ENCODE data around the gene FAM193A.

DNA sequence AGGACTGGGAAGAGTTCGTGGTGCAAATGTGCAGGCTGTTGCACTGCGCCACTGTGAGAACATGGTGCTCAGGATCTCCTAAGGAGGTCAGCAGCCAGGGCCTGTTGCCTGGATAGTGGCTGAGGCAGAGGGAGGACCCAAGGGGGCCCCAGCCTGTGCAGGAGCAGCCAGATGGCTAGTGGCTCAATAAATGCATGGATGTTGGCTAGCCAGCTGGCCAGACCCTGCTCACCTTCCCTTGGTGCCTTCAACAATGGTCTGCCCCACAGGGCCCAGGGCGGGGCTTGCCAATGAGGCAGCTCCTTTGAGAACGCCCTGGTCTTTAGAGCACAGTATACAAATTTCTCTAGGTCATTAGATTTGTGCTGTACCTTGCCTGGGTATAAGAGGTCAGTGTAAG, 152.2 kb downstream of the FAM193A start:
- TF ChIP-seq SNAI2 (CRISPR knock-in tag; IDR thresholded peaks at IDR 0.05) (no peak), TCF4 (CRISPR knock-in tag; IDR thresholded peaks at IDR 0.05; ENCODE audit: borderline replicate concordance) (no peak), ZFP30 (CRISPR knock-in tag; IDR thresholded peaks at IDR 0.05) (no peak), GLIS3 (CRISPR knock-in tag; IDR thresholded peaks at IDR 0.05) (no peak), TSHZ2 (CRISPR knock-in tag; IDR thresholded peaks at IDR 0.05) (no peak), TOX (CRISPR knock-in tag; IDR thresholded peaks at IDR 0.05; ENCODE audit: borderline replicate concordance) (no peak), RARB (CRISPR knock-in tag; IDR thresholded peaks at IDR 0.05) (no peak), CSDC2 (CRISPR knock-in tag; IDR thresholded peaks at IDR 0.05) (no peak), ZNF565 (CRISPR knock-in tag; conservative IDR thresholded peaks at IDR 0.05; ENCODE audit: low read depth) (no peak), ARNTL (CRISPR knock-in tag; IDR thresholded peaks at IDR 0.05; ENCODE audit: borderline replicate concordance, low read depth) (no peak), ZFP3 (CRISPR knock-in tag; IDR thresholded peaks at IDR 0.05) (no peak), PPARA (CRISPR knock-in tag; IDR thresholded peaks at IDR 0.05; ENCODE audit: borderline replicate concordance) (no peak), ZNF8 (CRISPR knock-in tag; IDR thresholded peaks at IDR 0.05) (no peak)
- TF ChIP-seq, protein P1, sequence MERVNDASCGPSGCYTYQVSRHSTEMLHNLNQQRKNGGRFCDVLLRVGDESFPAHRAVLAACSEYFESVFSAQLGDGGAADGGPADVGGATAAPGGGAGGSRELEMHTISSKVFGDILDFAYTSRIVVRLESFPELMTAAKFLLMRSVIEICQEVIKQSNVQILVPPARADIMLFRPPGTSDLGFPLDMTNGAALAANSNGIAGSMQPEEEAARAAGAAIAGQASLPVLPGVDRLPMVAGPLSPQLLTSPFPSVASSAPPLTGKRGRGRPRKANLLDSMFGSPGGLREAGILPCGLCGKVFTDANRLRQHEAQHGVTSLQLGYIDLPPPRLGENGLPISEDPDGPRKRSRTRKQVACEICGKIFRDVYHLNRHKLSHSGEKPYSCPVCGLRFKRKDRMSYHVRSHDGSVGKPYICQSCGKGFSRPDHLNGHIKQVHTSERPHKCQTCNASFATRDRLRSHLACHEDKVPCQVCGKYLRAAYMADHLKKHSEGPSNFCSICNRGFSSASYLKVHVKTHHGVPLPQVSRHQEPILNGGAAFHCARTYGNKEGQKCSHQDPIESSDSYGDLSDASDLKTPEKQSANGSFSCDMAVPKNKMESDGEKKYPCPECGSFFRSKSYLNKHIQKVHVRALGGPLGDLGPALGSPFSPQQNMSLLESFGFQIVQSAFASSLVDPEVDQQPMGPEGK (CRISPR knock-in tag; IDR thresholded peaks at IDR 0.05; ENCODE audit: borderline replicate concordance): no peak
